B cell (primary cell): ENCODE measurements around the gene FADS6. TPM values are rescaled to one million over a fixed set of nuclear protein-coding genes. Genes with fewer than 3 reads are reported as not detected.

Source experiments
- ATAC-seq: fragments of 200-7000 bp; cut with Tn5 transposase; one replicate; pipeline ENCODE4 v1.10.0; 2021; ENCODE audit warnings: low read depth, mild to moderate bottlenecking, moderate number of reproducible peaks, moderate library complexity
- CTCF ChIA-PET: fragments of 350-600 bp; sonication (Branson Sonifier 250); formaldehyde crosslinking; loops from one replicate; lab custom pipeline; 2021; ENCODE audit warnings: antibody characterized with exemption, inconsistent platforms; lab: Charles Lee
- POLR2A ChIA-PET: fragments of 350-600 bp; sonication (Branson Sonifier 250); formaldehyde crosslinking; loops from one replicate; lab custom pipeline; 2021; ENCODE audit warnings: antibody characterized with exemption; lab: Charles Lee
- DNase-seq: peaks from one replicate; pipeline ENCODE4 v3.0.0; 2013
- H2AFZ ChIP-seq: 2 replicates; pipeline ENCODE4 v1.6.1; 2012; ENCODE audit warnings: mild to moderate bottlenecking, low read depth, low read length; ENCODE audit not compliant: insufficient read depth, poor library complexity, severe bottlenecking
- H3K27ac ChIP-seq, 2 donors: 1 replicate in 1 of 2; 2 replicates in 1 of 2; pipeline ENCODE4 v1.5.1; 2012 to 2013; ENCODE audit warnings: low read length in 2 of 2, mild to moderate bottlenecking in 2 of 2, moderate library complexity in 1 of 2
- H3K27me3 ChIP-seq, 4 experiments: fragments of 200-600 bp in 1 of 4; sonication (generic) in 1 of 4; replicated peaks in 1 of 4; 1 replicate in 2 of 4; 2 replicates in 2 of 4; pipeline versions ENCODE4 v1.6.1 to v1.7.0; 2013 to 2016; ENCODE audit warnings: low read length in 3 of 4, mild to moderate bottlenecking in 2 of 4, mixed read lengths in 1 of 4, moderate library complexity in 1 of 4; ENCODE audit not compliant: insufficient read depth in 4 of 4, control insufficient read depth in 3 of 4; ENCODE audit errors: control extremely low read depth in 1 of 4
- H3K36me3 ChIP-seq, 2 experiments: replicated peaks in 1 of 2; 1 replicate in 1 of 2; 2 replicates in 1 of 2; pipeline versions ENCODE4 v1.6.1 to v1.7.1; 2013; ENCODE audit warnings: low read length in 1 of 2; ENCODE audit not compliant: insufficient read depth in 2 of 2, control insufficient read depth in 1 of 2; ENCODE audit errors: control extremely low read depth in 1 of 2, extremely low read depth in 1 of 2
- H3K4me1 ChIP-seq, 2 donors: fragments of 200-600 bp in 1 of 2; sonication (generic) in 1 of 2; 1 replicate in 1 of 2; 2 replicates in 1 of 2; pipeline versions ENCODE4 v1.5.1 to v1.6.1; 2013 to 2017; ENCODE audit warnings: low read length in 2 of 2; ENCODE audit not compliant: control insufficient read depth in 2 of 2, insufficient read depth in 2 of 2
- H3K4me2 ChIP-seq: replicated peaks from 2 replicates; pipeline ENCODE3; 2012; ENCODE audit warnings: mild to moderate bottlenecking, low read depth, low read length; ENCODE audit not compliant: poor library complexity, severe bottlenecking
- H3K4me3 ChIP-seq, 5 experiments: fragments of 200-600 bp in 1 of 5; sonication (generic) in 1 of 5; 1 replicate in 3 of 5; 2 replicates in 2 of 5; pipeline versions ENCODE4 v1.5.1 to v1.7.0; 2011 to 2016; ENCODE audit warnings: low read length in 4 of 5, mild to moderate bottlenecking in 4 of 5, low read depth in 2 of 5, control low read depth in 1 of 5, moderate library complexity in 1 of 5; ENCODE audit not compliant: insufficient read depth in 1 of 5; ENCODE audit errors: control extremely low read depth in 1 of 5, extremely low read depth in 1 of 5
- H3K79me2 ChIP-seq: fragments of 200-600 bp; sonication (generic); one replicate; pipeline ENCODE4 v1.6.0; 2016; ENCODE audit warnings: low read length; ENCODE audit not compliant: control insufficient read depth, insufficient read depth
- H3K9ac ChIP-seq: fragments of 200-600 bp; sonication (generic); 2 replicates; pipeline ENCODE4 v1.6.1; 2017; ENCODE audit warnings: mild to moderate bottlenecking, low read length, moderate library complexity
- H3K9me3 ChIP-seq, 3 donors: one replicate each; pipeline versions ENCODE4 v1.6.1 to v1.7.1; 2013; ENCODE audit warnings: low read length in 2 of 3; ENCODE audit not compliant: control insufficient read depth in 2 of 3, insufficient read depth in 1 of 3; ENCODE audit errors: control extremely low read depth in 1 of 3
- H4K20me1 ChIP-seq: 2 replicates; pipeline ENCODE4 v1.6.0; 2012; ENCODE audit warnings: mild to moderate bottlenecking, low read length; ENCODE audit not compliant: insufficient read depth, control insufficient read depth, poor library complexity, severe bottlenecking
- H3K27ac Mint-ChIP-seq: one replicate; pipeline ENCODE4 v1.8.0; 2021; ENCODE audit warnings: mixed read lengths
- H3K27me3 Mint-ChIP-seq: one replicate; pipeline ENCODE4 v1.8.0; 2021; ENCODE audit warnings: mixed read lengths
- H3K4me1 Mint-ChIP-seq: one replicate; pipeline ENCODE4 v1.8.0; 2021; ENCODE audit warnings: mixed read lengths
- H3K4me3 Mint-ChIP-seq: one replicate; pipeline ENCODE4 v1.8.0; 2021; ENCODE audit warnings: mixed read lengths
- H3K9me3 Mint-ChIP-seq: one replicate; pipeline ENCODE4 v1.8.0; 2022; ENCODE audit warnings: mixed read lengths; ENCODE audit not compliant: insufficient read depth
- EZH2 ChIP-seq: IDR thresholded peaks from 2 replicates; pipeline ENCODE4 v1.6.1; 2012; ENCODE audit warnings: borderline replicate concordance, low read depth, mild to moderate bottlenecking, moderate library complexity, low read length; ENCODE audit not compliant: insufficient read depth, poor library complexity, severe bottlenecking
- WGBS: methylation state at CpG from one replicate; pipeline ENCODE4 v1.1.5; 2013; ENCODE audit warnings: missing lambda C conversion rate; ENCODE audit not compliant: insufficient coverage; 5-methylcytosine and 5-hydroxymethylcytosine counted together
- intact Hi-C: fragments of 100-400 bp; cut with micrococcal nuclease; formaldehyde crosslinking; loops from one replicate; pipeline ENCODE4 v1.10.0; 2022
- polyA plus RNA-seq: library from polyadenylated mRNA; depleted of rRNA; stranded (reverse); fragments of >200 nt; gene quantifications from 2 replicates; pipeline ENCODE4 v1.2.3, GENCODE V29; 2012
- total RNA-seq, 2 donors: library from RNA; stranded (reverse); fragments of 120-200 nt in 1 of 2; gene quantifications; 1 replicate in 1 of 2; 2 replicates in 1 of 2; pipeline versions ENCODE4 v1.2.3 to v1.2.4, GENCODE V29; 2013 to 2022
- TF ChIP-seq, protein P1 (sequence below): fragments of 200-600 bp; IDR thresholded peaks from one replicate; pipeline ENCODE4 v1.8.0; 2022; ENCODE audit warnings: antibody characterized with exemption, mild to moderate bottlenecking

The FADS6 gene
- total and polyA plus RNA-seq, 2 donors (not counting 1 experiment from before 2014, with no cell fraction given), result not detected

DNA sequence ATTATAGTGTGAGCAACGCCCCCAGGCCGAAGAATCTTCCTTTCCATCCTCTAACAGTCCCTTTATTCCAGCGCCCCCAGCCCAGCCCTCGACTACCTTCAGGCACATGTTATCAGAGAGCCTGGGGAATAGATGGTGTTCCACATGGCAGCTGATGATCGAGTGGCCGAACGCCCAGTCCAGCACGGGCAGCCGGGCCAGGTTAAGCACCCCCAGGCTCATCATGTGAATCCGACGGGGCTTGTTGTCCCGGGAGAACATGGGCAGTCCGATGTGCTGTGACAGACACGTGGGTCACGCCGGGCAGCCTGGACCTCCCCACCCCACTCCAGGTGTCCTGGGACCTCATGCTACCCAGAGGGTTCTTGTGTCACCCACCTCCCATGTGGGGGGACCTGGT lies 14.1 kb downstream of the FADS6 start:
- DNase-seq (no peak), ATAC-seq (no peak)
- H3K27me3 ChIP-seq, result peaks cover 0 to 4% (median 0%) of the 10 kb centered on the region in 4 experiments
- H3K27ac ChIP-seq, result no peak overlapping the region
- no peak overlapping the region for H2AFZ ChIP-seq
- no peak overlapping the region for H3K4me3 ChIP-seq
- no peak overlapping the region for H3K4me3 Mint-ChIP-seq
- H3K79me2 ChIP-seq, result no peaks in the 10 kb centered on the region
- intact Hi-C loops, result no loop called here
- H3K9me3 Mint-ChIP-seq, result no peaks in the 10 kb centered on the region
- H3K9ac ChIP-seq, result no peak overlapping the region
- no peak for TF ChIP-seq EZH2
- TF ChIP-seq, protein P1, sequence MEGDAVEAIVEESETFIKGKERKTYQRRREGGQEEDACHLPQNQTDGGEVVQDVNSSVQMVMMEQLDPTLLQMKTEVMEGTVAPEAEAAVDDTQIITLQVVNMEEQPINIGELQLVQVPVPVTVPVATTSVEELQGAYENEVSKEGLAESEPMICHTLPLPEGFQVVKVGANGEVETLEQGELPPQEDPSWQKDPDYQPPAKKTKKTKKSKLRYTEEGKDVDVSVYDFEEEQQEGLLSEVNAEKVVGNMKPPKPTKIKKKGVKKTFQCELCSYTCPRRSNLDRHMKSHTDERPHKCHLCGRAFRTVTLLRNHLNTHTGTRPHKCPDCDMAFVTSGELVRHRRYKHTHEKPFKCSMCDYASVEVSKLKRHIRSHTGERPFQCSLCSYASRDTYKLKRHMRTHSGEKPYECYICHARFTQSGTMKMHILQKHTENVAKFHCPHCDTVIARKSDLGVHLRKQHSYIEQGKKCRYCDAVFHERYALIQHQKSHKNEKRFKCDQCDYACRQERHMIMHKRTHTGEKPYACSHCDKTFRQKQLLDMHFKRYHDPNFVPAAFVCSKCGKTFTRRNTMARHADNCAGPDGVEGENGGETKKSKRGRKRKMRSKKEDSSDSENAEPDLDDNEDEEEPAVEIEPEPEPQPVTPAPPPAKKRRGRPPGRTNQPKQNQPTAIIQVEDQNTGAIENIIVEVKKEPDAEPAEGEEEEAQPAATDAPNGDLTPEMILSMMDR, result no peak
- H3K27ac Mint-ChIP-seq, result no peak overlapping the region
- H3K9me3 ChIP-seq, result no peaks in the 10 kb centered on the region
- H4K20me1 ChIP-seq, result no peaks in the 10 kb centered on the region
- no peaks in the 10 kb centered on the region for H3K4me1 ChIP-seq
- H3K4me2 ChIP-seq, result no peak overlapping the region
- 91% methylated on average over 14 of the region's 16 CpGs for WGBS
- H3K27me3 Mint-ChIP-seq, result peaks cover 5% of the 10 kb centered on the region
- H3K36me3 ChIP-seq, result no peaks in the 10 kb centered on the region
- H3K4me1 Mint-ChIP-seq, result no peaks in the 10 kb centered on the region
- ChIA-PET CTCF (interaction anchor here (1.3 kb wide), 1 partner anchor 17 kb away, joined by 4 read pairs; no protein-coding TSS in a partner anchor), POLR2A (no interaction called here)

GRCh38 chr17:74878658-74879057 lies 14.8 kb downstream of the FADS6 start:
- Histone ChIP-seq H3K9ac (no peak overlapping the region), H3K4me2 (no peak overlapping the region), H3K4me1 (peaks cover 3 to 4% of the 10 kb centered on the region in 2 donors), H3K4me3 (no peak overlapping the region), H3K27ac (no peak overlapping the region), H2AFZ (no peak overlapping the region), H3K9me3 (no peaks in the 10 kb centered on the region), H3K36me3 (no peaks in the 10 kb centered on the region), H3K27me3 (no peaks in the 10 kb centered on the region), H4K20me1 (no peaks in the 10 kb centered on the region), H3K79me2 (no peaks in the 10 kb centered on the region)
- TF ChIP-seq, protein P1, result no peak
- no peak for TF ChIP-seq EZH2
- 79% methylated on average over 2 of the region's 2 CpGs for WGBS
- Mint-ChIP-seq H3K9me3 (no peaks in the 10 kb centered on the region), H3K4me3 (no peak overlapping the region), H3K27me3 (peaks cover 4% of the 10 kb centered on the region), H3K27ac (no peak overlapping the region), H3K4me1 (peaks cover 5% of the 10 kb centered on the region)
- no peak for DNase-seq
- POLR2A ChIA-PET, result no interaction called here
- no peak for ATAC-seq
- CTCF ChIA-PET, result no interaction called here
- intact Hi-C loops, result no loop called here
